Thoracic aorta (tissue), 2 donors: ENCODE results near the gene C10orf67. TPM values are rescaled to one million over a fixed set of nuclear protein-coding genes. Genes with fewer than 3 reads are reported as not detected.

Source experiments
- ATAC-seq: fragments of 150-250 bp; one replicate; pipeline ENCODE4 v1.8.0; 2017; ENCODE audit warnings: low read depth; ENCODE audit not compliant: insufficient number of reproducible peaks, low FRiP score
- DNase-seq: peaks from one replicate; pipeline ENCODE4 v3.0.0-alpha.2; 2020; ENCODE audit warnings: low spot score
- H3K27ac ChIP-seq, 2 donors: fragments of 200-600 bp; sonication (generic); 1 replicate in 1 of 2; 2 replicates in 1 of 2; pipeline ENCODE4 v1.5.1; 2016; ENCODE audit warnings: mild to moderate bottlenecking in 2 of 2, moderate library complexity in 2 of 2
- H3K27me3 ChIP-seq: fragments of 200-600 bp; sonication (generic); replicated peaks from 2 replicates; pipeline ENCODE4 v1.6.0; 2016; ENCODE audit warnings: mild to moderate bottlenecking; ENCODE audit not compliant: insufficient read depth
- H3K36me3 ChIP-seq: fragments of 200-600 bp; sonication (generic); one replicate; pipeline ENCODE4 v1.5.1; 2016
- H3K4me1 ChIP-seq, 2 donors: fragments of 200-600 bp; sonication (generic); 1 replicate in 1 of 2; 2 replicates in 1 of 2; pipeline versions ENCODE4 v1.5.1 to v1.6.0; 2016; ENCODE audit warnings: low read depth in 2 of 2, mild to moderate bottlenecking in 1 of 2; ENCODE audit not compliant: control insufficient read depth in 1 of 2
- H3K4me3 ChIP-seq: fragments of 200-600 bp; sonication (generic); 2 replicates; pipeline ENCODE4 v1.5.1; 2016; ENCODE audit warnings: mild to moderate bottlenecking
- H3K9me3 ChIP-seq: fragments of 200-600 bp; sonication (generic); 2 replicates; pipeline ENCODE4 v1.5.1; 2016
- total RNA-seq, 2 donors: library from RNA; depleted of rRNA; stranded (reverse); fragments of >200 nt; gene quantifications; one replicate each; pipeline versions ENCODE4 v1.1.0 to v1.2.3, GENCODE V29; 2016
- TF ChIP-seq, protein P1 (sequence below): fragments of 200-600 bp; sonication (generic); IDR thresholded peaks from one replicate; pipeline ENCODE4 v1.5.1; 2019; ENCODE audit warnings: antibody characterized with exemption

Gene C10orf67
- total RNA-seq, 2 donors from 2014 or later: not detected

DNA sequence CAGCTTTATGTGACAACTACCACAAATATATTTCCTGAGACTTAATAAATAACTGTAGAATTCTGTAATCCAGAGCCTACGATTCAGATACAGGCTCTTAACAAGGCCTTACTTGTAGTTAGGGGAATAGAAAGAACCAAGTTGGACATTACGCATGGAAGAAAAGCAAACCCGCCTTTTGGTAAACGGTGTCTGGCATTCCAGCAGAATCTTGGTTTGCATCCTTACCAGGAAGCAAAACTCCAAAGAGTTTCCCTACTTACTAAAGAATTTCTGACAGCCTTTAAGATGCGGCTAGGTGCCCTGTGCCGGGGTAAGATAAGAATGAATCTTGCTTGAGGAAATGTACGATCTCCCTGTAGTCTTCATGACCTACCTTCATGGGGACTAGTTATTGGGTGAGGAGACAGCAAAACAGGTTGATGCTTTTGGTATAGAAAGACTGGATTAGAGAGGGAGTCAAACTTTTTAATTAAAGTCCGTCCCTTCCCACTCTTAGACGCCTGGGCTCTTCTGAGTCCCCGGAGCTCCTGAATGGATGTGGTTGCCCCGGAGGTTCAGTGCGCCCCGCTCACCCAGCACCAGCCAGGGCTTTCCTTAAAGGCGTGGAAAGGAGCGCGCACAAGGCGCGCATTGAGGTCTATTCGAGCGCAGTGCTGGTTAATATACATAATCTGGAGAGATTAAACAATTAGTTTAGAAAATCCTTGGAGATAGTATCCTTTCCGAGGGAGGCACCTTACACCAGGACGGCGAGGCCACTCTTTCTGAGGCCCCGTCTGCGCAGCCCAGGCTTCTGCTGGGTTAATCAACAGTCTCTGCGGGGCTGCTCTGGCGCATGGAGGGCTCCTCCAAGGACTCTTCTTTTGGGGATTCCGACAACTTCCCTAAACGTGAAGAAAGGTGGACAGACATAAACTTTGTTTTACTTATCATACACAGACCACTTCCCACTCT lies 140.9 kb downstream of the C10orf67 start:
- no peaks in the 10 kb centered on the region for H3K9me3 ChIP-seq
- no peaks in the 10 kb centered on the region for H3K36me3 ChIP-seq
- ATAC-seq (no peak), DNase-seq (no peak)
- H3K4me1 ChIP-seq: no peaks in the 10 kb centered on the region
- H3K4me3 ChIP-seq: no peak overlapping the region
- TF ChIP-seq, protein P1, sequence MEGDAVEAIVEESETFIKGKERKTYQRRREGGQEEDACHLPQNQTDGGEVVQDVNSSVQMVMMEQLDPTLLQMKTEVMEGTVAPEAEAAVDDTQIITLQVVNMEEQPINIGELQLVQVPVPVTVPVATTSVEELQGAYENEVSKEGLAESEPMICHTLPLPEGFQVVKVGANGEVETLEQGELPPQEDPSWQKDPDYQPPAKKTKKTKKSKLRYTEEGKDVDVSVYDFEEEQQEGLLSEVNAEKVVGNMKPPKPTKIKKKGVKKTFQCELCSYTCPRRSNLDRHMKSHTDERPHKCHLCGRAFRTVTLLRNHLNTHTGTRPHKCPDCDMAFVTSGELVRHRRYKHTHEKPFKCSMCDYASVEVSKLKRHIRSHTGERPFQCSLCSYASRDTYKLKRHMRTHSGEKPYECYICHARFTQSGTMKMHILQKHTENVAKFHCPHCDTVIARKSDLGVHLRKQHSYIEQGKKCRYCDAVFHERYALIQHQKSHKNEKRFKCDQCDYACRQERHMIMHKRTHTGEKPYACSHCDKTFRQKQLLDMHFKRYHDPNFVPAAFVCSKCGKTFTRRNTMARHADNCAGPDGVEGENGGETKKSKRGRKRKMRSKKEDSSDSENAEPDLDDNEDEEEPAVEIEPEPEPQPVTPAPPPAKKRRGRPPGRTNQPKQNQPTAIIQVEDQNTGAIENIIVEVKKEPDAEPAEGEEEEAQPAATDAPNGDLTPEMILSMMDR: no peak
- H3K27me3 ChIP-seq: no peaks in the 10 kb centered on the region
- no peak overlapping the region for H3K27ac ChIP-seq

DNA sequence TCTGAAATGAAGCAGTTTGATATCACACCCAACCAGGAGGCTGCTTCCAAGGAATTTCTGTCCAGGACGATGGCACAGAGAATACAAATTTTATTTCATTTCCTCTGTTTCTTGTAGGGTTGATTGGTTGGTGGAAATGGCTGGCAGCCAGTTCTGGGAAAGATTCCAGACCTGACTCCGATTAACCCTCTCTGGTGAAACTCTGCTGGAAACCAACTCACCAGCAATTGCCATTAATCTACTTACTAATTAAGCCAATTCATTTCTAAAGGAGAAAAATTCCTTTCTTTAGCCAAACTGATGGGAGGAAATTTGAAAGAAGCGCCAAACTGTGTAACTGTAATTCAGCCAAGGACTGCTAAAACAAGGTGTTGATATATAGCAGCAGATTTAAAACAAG lies 141.8 kb downstream of the C10orf67 start:
- TF ChIP-seq, protein P1: no peak
- H3K4me3 ChIP-seq: no peak overlapping the region

DNA sequence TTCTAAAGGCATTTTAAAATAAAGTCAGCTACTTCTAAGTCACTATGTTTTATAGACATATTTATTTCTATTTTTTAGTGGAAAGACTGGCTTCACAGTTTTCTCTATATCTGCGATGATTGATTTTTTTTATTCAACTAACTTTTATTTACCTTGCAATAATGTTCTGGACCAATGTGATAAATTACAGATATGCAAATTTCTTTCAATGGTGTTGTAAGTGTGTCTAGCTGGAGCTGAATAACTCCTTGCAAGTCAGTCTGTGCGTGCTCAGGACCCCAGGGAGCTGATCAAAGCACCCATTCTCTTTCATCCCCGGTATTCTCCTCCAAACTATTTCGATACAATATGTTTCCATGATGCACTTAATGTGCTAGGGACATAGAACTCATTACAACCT lies 142.8 kb downstream of the C10orf67 start:
- Histone ChIP-seq H3K27ac (no peak overlapping the region), H3K27me3 (no peaks in the 10 kb centered on the region), H3K4me3 (no peak overlapping the region), H3K4me1 (no peaks in the 10 kb centered on the region), H3K36me3 (no peaks in the 10 kb centered on the region), H3K9me3 (no peaks in the 10 kb centered on the region)
- DNase-seq (no peak), ATAC-seq (no peak)
- TF ChIP-seq, protein P1: no peak

More for the DNA sequence above, 141.8 kb downstream of the C10orf67 start:
- ATAC-seq: no peak
- Histone ChIP-seq H3K9me3 (no peaks in the 10 kb centered on the region), H3K4me1 (no peaks in the 10 kb centered on the region), H3K27ac (no peak overlapping the region), H3K36me3 (no peaks in the 10 kb centered on the region), H3K27me3 (no peaks in the 10 kb centered on the region)
- DNase-seq: no peak

DNA sequence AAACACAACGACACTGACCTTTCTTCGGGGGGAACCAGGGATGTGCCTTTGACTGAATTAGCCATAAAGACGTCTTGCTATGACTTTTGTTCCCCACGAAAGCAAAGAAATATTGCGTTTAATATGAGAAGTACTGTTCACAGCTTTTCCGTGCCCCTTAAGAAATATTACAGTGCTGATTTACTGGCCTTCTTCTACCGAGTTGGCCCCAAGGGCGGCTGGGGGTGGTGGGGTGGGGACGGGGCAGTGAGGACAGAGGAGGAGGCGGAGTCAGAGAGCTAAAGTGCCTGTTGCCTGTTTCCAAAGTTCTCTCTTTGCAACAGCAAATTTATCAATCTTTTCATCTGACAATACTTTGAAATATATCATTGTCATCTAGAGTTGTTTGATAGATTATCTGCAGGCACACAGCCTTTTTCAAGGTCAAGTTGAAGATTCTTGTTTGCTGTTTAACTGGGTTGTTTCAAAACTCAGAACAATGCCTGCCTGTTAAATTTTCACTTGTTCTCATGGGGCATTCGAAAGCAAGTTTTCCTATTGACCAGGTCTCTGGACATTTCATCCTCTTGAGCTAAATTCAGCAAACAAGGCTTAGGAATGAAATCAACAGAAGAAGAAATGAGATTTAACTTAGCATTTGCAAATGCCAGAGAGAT lies 143.5 kb downstream of the C10orf67 start:
- Histone ChIP-seq H3K36me3 (no peaks in the 10 kb centered on the region), H3K27me3 (no peaks in the 10 kb centered on the region), H3K4me3 (no peak overlapping the region), H3K4me1 (no peaks in the 10 kb centered on the region), H3K9me3 (no peaks in the 10 kb centered on the region), H3K27ac (no peak overlapping the region)
- ATAC-seq (no peak), DNase-seq (no peak)
- TF ChIP-seq, protein P1: no peak

DNA sequence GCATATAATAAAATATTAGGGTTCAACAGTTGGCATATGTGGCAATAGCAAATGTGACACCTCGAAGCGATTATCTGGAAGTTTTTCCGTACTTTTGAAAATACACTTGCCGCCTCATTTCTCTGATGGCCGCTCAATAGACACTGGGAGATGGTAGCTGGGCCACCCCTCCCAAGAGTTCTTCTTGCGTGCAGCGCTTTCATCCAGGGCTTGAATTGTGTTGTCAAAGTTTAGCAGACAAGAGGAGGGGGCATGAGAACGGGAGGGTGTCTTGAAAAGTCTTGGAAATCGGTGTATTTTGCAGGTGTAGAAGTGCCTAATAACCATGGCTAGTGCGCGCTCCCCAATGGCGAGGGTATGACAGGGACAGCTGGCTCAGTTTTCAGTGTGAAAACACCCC lies 144.0 kb downstream of the C10orf67 start:
- Histone ChIP-seq H3K27ac (no peak overlapping the region), H3K4me3 (no peak overlapping the region), H3K9me3 (no peaks in the 10 kb centered on the region), H3K36me3 (no peaks in the 10 kb centered on the region), H3K4me1 (no peaks in the 10 kb centered on the region), H3K27me3 (no peaks in the 10 kb centered on the region)
- TF ChIP-seq, protein P1: no peak
- DNase-seq: no peak
- ATAC-seq: no peak
